GM19043 (cell line): ENCODE measurements around the gene PARL.

ENCODE experiments used
- ATAC-seq: cut with Tn5 transposase; IDR thresholded peaks from one replicate; pipeline ENCODE4 v1.9.1; 2021; ENCODE audit warnings: low read depth; ENCODE audit not compliant: unreplicated experiment

The PARL gene

DNA sequence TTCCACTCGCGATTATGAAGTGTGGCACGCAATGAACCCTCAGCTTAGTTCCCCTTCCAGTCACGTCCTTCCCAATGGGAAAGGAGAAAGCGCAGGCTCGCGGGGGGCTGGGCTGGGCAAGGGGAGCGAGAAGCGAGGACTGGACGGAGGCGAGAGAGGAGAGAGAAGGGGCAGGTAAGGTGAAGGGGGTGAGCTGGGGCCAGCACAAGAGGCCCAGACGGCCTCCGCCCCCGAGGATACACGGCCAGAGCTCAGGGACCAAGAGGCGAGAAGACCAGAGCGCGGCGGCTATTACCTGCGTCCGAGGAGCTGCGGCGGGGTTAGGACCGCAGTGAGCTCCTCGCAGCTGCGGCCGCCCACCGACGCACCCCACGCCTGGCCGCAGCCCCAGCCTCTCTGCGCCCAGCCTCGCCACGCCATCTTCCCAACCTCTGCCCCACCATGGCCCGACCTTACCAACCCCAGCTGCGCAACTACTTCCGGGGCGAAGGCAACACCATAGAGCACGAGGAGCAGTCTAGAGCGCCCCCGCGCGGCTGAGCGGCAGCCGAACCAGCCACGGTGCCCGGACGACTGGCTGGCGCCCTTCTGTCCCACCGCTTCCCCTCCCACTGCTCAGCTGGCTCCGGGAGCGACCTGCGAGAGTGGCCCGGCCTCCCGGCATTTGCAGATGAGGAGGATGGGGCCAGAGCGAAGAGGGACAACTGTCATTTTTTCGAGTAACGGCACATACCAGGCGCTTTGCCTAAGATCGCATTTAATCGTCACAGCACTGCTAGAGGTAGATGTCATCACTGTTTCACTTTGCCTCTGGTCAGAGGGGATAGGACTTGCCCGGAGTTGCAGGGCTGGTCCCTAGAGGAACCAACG lies at the start of gene PARL:
Gene PARL, minus strand, starts transcription at position 454 of the 870 bp plus-strand sequence. Its CDS starts 34 bp downstream, at position 420.
- ATAC-seq = peak; percentile 98

DNA sequence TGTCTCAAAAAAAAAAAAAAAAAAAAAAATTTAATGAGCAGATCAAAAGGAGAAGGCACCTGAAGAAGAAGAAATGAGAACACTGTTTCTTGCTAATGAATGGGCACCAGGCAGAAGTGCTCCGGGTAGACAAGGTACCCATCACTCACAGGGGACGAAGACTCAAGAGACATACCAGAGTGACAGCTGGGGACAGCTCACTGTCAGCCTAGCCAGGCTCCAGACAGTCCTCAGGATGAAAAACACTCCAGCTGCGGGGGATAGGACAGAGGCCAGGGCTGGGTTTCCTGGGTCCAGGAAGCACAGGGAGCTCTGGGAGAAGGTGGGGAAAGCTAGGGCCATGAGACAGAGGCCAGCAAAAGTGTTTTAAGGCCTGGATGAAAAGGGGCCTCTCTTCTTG lies 48.5 kb upstream of the PARL start:
- no peak for ATAC-seq

DNA sequence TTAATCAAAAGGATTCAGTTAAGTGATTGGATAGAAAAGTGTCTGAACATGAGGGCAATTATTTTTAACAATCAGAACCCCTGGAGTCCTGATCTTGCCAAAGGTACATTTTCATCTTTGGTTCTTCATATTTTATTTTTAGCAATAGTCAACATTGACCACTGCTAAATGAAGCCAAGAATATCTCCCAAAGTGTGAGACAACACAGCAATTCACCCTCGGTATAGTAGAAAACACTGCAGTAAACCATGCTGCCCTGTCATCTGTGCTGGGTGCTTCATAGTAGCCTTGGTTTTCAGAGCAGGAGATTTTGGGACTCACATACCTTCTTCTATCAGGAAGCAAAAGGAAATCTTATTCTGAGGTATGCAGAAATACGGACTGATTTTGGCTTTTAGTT lies 47.2 kb upstream of the PARL start:
- ATAC-seq = no peak

DNA sequence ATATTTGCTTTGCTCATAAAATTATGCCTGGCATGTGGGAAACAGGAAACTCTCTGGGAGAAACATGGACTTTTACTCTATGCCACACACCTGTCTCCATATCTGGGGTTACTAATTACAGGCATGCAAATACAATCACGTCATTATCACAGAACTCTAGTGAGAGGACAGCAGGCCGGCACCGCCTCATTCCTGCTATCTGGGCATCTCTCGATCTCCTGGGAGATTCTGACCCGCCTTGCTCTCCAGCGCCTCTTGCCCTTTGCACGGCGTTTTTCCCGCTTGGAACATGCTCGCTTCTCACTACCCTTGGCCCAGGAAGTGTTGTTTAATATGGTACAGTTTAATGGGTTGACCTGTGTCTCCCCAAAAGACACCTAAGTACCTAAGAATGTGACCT lies 45.4 kb upstream of the PARL start:
- ATAC-seq = no peak

- ATAC-seq = no peak
These were observed 42.4 kb upstream of the PARL start for GRCh38 chr3:183927059-183927458.

DNA sequence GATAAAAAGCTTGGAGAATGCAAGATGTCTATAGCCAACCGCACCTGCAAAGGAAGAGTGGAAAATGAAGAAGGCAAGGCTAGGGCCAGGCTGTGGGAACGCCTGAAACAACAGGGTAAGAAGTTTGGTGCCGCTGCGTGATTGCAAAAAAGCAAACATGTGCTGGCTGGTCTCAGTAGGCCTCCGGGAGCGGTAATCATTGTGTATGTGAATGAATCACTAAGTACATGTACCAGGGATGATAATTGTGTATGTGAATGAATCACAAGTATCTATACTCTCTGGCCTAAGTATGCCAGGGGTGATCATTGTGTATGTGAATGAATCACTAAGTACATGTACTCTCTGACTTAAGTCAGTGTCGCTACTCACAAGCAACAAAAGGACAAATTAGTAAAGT lies 40.3 kb upstream of the PARL start:
- no peak for ATAC-seq

DNA sequence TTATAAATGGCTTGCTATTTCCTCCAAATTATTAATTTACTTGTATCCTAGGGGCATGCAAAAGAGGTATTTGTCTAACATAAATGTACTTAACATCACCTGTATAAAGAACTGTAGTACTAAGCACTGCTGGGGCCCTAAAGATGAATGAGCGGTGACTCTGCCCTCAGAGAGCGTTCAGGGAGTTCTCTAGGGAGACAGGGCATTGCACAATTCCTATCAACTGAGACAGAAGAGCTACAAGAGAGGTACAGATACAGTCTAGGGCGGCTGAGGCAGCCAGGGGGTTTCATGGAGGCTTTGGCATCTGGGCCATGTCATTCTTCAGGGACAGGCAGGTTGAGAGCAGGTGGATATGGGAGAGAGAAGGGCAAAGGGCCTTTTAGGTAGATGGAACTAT lies 39.9 kb upstream of the PARL start:
- ATAC-seq = no peak

DNA sequence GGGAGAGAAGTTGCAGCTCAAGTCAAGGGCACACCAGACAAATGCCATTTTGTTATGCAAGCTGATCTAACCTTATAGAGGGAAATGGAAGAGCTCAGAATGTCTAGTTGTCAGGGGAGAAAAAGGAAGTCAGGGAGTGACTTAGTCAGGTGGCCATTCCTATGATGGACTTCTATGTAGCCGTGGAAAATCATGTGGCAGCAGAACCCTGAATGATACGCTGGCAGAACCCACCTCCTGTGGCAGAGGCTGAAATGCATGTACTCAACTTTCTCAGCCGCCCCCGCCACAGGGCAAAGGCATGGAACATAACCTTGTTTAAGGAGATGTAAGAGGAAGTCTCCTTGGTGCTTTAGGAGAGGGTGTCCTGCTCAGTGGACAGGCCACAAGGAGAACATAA lies 37.7 kb upstream of the PARL start:
- ATAC-seq = no peak

DNA sequence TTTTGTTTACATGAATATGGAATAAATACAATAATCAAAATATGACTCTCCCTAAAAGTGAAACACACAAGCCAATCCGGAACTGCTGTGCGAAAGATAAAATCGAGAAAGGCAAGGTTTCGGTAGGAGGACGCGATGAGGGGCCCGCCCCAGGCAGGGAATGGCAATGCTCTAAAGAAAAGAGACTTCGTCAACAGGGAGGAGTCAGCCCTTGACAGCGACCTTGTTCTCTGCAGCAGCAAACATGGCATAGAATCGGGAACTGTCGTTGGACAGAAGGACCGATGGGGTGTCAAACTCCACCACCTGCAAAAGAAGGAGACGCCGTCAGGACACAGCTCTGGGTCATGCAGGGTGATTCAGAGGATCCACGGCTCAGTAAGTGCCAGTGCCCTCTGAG lies 36.4 kb upstream of the PARL start:
- ATAC-seq = no peak

DNA sequence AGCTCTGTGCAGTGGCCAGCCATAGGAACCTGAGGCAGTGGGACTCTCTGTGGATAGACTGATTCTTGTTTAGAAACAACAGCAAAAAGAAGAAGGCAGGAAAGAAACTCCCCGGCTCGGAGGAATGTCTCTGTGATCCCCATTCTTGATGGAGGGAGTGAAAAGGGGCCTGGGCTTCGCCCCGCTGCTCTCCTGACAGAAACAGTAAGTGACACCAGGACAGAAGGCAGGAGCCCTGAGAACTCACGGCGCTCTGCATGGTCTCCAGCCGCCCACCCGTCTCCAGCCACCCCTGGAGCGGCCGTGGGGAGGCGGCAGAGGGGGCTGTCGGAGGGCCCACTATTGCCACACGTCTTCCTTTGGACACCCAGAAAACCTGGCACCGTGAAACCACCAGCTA lies 35.7 kb upstream of the PARL start:
- no peak for ATAC-seq

GRCh38 chr3:183918178-183918577 lies 33.5 kb upstream of the PARL start:
- ATAC-seq = no peak

DNA sequence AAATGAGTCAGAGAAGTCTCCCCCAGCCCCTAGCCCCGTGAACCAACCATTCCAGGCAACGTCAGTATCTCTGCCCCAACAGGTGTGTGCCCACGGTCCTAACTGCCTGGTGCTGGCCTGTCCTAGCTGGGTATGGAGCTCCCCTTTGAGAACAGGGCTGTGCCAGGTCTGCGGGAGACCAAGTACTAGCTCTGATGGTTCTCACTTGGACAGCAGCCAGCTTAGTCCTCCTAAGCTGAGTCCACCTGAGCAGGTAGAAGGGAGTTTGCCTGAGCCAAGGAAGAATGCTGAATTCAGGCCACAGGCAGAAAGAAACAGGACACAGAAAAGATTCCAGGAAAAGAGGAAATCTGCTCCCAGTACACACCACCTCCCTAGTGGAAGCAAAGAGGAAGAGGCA lies 33.1 kb upstream of the PARL start:
- no peak for ATAC-seq

DNA sequence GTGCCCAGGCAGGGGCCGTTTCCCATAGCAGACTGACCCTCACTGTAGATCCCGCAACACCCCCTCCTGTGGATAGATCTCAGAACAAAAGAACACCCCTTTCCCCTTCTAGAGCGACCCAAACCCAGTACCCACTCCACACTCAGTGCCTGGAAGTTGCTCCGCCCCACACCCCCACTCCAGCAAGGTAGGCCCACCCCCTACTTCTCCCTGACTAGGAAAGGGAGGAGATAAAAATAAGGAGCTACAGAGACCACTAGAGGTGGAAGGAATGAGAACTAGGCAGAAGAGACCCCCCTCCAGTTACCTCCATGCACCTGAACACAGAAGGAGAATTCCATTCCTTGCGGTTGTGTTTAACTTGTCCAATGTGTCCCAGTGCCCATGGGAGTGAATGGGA lies 30.2 kb upstream of the PARL start:
- ATAC-seq = no peak

DNA sequence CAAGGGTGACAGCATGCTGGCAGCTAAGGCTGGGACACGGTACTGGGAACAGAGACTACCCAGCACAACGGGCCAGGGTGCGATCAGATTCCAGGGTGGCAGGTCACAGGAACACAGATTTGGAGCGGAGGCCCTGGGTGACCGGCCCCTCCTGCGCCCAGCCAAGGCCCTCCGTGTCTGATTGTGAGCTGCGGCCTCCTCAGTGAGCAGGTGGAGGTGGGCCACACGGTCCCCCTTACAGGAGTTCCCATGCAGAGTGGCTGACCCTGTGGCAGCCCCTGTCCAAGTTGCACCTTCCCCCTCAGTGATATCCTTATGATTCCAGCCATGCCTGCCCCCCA lies 28.9 kb upstream of the PARL start:
- ATAC-seq = no peak

GRCh38 chr3:183912895-183913579 lies 28.4 kb upstream of the PARL start:
- ATAC-seq = no peak

DNA sequence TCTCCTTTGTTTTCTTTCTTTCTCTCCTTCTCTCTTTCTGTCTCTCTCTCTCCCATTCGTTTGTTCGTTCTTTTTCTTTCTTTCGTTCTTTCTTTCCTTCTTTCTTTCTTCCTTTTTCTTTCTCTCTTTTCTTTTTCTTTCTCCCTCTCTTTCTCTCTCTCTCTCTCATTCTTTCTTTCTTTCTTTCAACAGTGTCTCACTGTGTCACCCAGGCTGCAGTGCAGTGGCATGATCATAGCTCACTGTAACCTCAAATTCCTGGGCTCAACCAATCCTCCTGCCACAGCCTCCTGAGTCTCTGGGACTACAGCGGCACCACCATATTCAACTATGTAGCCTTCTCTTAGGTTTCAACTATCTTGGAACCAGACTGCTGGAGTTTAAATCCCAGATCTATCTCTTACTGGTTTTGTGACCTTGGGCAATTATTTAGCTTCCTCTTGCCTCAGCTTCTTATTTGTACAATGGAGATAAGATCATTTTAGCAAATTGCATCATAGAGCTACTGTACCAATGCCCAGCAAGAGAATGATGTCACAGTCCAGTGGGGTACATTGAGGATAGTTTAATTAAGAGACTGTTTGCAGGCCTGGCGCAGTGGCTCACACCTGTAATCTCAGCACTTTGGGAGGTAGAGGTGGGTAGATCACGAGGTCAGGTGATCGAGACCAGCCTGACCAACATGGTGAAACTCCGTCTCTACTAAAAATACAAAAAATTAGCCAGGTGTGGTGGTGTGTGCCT lies 27.3 kb upstream of the PARL start:
- no peak for ATAC-seq

GRCh38 chr3:183911087-183911486 lies 26.4 kb upstream of the PARL start:
- no peak for ATAC-seq

DNA sequence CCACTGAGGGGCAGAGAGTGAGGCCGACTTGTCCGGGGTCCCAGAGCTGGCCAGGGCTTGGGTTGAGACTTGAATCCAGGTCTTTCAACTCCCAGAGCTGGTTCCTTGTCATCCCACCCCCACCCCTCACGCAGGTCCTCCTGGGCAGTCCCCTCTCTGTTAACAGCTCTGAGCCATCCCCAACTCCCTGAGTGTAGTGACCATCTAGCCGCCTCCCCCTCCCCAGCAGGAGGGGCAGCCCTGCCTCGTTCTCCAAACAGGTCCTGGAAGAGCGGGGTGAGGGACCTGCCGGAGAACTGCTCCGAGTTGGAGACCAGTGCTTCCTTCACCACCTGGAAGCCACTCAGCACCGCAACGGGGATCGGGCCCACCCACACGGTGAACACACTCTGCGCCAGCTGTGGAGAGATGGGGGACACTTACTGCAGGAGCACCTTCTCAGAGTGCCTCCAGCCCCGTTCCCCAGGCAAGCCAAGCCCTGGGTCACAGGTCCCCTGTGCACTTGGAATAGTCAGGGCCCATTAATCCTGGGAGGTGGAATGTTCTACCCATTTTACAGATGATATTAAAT lies 24.4 kb upstream of the PARL start:
- no peak for ATAC-seq

DNA sequence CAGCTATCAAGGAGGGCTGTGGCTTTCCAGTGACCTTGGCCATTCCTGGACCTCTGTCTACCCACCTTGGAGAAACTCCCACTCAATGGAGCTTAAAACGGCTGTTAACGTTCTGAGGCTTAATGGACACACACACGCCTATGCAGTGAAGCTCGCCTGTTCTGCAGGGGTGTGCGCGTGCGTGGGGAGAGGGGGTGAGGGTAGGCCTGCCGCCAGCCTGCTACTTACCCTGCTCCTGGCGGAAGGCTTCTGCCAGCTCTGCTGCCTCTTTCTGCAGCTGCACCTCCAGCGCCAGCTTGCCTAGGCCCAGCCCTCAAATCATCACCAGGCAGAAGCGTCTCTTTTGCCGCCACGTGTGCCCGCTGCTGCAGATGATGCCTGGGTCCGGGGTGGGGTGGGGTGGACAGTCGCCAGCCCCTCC lies 23.2 kb upstream of the PARL start:
- ATAC-seq = no peak

GRCh38 chr3:183907176-183907575 lies 22.5 kb upstream of the PARL start:
- ATAC-seq = no peak

DNA sequence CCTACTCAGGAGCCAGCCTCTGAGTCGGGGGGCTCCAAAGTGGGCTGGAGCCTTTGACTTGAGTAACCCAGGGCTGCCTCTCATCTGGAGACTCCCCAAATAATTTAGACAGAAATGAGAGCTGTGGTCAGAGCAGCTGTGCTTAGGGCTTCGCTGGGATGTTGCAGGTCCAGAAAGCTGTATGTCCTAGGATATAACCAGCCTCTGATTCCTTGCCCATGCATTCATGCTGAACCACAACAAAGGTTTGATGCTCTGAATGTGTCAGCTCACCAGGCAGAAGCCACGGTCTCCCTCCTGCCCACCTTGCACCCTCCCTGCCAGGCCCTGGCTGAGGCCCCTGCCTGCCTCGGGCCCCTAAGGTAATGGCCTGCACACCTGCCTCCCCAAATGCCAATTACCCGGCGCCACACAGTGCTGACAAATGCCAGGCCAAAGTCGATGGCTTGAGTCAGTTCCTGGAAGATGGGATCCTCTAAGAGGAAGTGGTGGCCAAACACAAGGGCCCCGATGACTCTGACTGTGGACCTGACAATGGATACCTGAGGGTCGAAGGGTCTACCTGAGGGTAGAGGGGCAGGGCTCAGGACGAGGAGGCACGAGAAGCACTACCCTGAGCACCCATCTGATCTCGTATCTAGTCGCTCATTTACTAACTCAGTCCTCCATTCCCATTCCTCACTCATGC lies 21.7 kb upstream of the PARL start:
- no peak for ATAC-seq
